Activated T-cell treated with anti-CD3 and anti-CD28 coated beads, Interleukin-2, amount 50 U/mL, for 48 hours (primary cell): ENCODE results near the gene MSRB1.
"Not testable (repeated sequence)": the region's sequence is repeated elsewhere in the genome, so short reads cannot be mapped to it uniquely, and the experiment has no call there.

Experiments
- DNase-seq, 2 experiments: peaks; one replicate each; pipeline ENCODE4 v3.0.0-alpha.2; 2020

The MSRB1 gene

DNA sequence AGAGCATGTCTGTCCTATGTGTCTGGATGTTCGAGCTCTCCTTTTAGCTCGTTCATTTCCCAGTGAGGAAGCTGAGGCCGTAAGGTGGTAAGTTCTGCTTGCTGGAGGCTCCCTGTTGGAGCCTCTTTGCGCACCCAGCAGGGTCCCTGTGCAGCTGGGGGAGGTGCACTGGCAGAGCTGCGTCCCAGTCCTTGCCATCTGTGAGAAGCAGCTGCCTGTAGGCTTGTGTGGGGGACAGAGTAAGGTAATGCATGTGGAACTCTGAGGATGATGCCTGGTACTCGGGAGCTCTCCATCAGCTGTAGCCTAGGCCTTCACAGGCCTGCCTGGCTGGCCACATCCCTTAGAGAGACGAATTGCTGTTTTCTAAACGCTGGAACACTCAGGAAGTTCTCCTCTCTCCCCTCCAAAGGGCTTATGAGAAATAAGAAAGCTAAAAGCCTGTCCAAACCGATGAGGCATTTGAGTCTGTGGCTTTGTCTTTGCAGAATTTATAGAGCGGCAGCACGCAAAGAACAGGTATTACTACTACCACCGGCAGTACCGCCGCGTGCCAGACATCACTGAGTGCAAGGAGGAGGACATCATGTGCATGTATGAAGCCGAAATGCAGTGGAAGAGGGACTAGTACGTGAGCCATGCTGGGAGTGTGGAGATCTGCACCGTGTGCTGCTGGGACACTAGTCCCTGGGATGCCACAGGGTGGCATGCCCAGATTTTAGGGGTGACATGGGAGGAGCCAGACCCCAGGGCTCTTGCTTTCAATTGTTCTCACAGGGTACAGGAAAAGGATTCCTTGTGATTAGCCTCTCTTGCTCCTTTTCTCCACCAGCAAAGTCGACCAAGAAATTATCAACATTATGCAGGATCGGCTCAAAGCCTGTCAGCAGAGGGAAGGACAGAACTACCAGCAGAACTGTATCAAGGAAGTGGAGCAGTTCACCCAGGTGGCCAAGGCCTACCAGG is 17.9 kb upstream of the MSRB1 start:
- peak; percentile 82 to 83 for DNase-seq

DNA sequence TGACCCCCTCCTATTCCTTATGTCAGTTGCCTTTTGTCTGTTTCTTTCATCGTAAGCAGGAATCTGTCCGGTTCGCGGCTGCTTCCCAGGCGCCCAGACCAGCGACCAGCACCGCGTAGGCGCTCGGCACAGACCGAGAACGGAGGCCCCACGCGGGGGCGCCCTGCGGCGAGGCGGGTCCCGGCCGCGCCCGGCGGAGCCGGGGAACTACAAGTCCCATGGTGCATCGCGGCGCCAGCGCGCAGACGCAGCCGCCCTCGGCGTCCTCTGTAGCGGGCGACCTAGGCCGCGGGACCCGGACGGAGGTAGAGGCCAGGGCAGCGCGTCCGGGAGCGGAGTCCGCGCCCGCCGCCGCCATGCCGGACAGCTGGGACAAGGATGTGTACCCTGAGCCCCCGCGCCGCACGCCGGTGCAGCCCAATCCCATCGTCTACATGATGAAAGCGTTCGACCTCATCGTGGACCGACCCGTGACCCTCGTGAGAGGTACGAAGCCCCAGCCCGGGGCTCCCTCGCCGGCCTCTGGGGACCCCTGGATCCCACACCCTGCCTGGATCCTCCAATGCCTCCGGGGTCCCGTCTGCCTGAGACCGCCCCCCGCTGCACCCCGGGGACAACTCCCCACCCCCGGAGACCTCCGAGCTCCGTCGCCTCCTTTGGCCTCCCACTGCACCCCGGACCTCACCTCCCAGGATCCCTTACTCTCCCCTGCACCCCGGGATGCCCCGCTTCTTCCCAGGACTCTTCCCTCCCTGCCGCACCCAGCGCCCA is 16.5 kb upstream of the MSRB1 start, which contains the start of gene NDUFB10:
Gene NDUFB10, plus strand, starts transcription at position 270 of the 771 bp plus-strand sequence. Its CDS starts 87 bp downstream, at position 357.
- peak; percentile 94 to 97 for DNase-seq

DNA sequence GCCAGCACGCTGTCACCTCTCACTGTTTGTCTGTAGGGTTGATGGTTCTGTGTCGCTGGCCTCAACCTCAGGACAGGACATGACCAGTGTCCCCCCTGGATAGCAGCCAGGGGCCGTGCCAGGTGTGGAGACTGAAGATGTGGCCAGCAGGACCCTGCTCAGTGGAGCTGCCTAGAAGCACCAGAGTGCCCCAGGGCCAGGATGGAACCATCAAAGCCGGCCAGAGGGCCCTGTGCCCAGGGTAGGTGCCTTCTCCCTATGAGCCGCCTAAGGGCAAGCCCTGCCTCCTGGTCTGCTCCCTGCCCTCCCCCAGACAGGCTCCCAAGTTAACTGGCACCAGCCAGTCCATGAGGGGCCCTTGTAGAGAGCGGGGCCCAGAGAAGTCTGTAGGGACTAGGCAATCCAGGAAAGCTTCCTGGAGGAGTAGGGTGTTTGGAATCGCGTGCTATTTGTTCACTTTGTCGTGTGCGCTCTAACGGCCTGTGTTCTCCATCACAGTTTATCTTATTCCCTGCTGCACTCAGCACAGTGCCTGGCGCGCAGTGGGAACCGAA is 15.8 kb upstream of the MSRB1 start:
- no peak for DNase-seq

- DNase-seq: not testable (repeated sequence)
Observed at GRCh38 chr16:1958143-1958491, 15.1 kb upstream of the MSRB1 start.

GRCh38 chr16:1957434-1958142 is 14.6 kb upstream of the MSRB1 start:
- not testable (repeated sequence) for DNase-seq

GRCh38 chr16:1953734-1954133 is 10.7 kb upstream of the MSRB1 start:
- DNase-seq: no peak

GRCh38 chr16:1950559-1950958 is 7.6 kb upstream of the MSRB1 start:
- no peak for DNase-seq

- DNase-seq: no peak
Observed at GRCh38 chr16:1950047-1950446, 7.0 kb upstream of the MSRB1 start.

- DNase-seq: no peak
Observed at GRCh38 chr16:1949507-1949906, 6.5 kb upstream of the MSRB1 start.

DNA sequence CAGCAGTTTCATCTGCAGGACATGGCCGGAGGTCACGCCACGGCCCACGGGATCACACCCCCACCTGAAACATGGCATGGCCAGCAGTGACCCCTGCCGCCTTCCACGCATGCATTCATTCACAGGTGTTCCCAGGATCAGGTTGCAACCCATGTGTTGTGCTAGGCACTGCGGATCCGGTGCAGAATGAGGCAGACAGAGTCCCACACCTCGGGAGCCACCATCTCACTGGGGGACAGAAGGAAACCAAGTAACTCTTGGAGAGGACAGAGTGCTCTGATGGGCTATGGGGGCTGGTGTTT is 4.3 kb upstream of the MSRB1 start:
- DNase-seq: no peak

GRCh38 chr16:1946495-1947368 is 3.7 kb upstream of the MSRB1 start:
- no peak for DNase-seq

DNA sequence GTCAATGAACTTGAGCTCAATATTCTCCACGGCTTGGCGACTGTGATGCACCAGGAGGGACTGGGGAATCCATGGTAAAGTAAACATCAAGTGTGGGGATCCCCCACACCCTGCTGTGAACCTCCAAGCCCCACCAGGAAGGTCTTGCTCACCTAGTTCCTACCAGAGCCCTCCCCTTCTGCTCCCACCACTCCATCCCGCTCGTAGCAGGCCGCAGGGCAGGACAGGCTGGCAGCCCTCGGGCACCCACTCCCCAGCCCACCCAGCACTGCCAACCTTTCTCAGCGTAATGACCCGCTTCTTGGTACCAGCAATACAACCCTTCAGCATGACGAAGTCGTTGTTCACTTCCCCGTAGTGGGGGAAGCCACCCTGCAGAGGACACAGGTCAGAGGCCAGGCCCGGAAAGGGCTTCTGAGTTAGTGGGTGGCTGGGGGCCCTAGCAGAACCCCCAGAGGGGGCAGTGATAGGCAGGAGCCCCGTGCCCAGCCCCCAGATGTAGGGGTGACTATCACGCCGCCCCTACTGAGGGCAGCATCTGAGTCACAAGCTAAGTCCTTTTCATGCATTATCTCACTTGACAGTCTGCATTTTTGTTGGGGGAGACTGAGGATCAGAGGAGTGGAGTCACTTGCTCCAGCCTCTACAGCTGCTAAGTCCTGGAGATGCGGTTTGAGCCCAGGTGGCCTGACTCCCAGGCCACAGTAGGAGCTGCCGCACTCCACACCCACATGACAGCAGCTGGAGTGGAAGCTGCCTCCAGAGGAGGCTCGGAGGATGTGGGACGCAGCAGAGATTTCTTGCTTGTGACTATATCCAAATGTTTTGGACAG is 2.8 kb upstream of the MSRB1 start:
- DNase-seq: no peak

DNA sequence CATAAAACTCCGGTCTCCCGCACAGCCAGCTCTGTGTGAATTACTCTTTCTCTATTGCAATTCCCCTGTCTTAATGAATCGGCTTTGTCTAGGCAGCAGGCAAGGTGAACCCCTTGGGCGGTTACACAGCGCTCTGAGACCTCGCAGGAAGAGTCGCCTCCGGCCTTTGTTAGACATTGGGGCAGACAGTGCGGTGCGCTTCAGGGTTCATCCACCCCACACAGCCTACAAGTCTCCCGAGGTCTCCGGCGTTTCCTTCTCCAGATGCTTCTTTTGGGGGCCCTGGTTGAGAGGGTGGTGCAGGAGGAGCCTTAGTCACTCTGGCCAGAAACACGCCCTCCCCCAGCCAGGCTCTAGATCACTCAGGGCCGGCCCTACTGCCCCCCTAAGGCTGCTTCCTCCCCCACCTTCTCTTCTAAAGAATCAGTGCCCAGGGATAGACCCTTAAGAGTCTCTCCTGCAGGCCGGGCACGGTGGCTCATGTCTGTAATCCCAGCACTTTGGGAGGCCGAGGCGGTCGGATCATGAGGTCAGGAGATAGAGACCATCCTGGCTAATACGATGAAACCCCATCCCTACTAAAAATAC is 1.7 kb upstream of the MSRB1 start:
- no peak for DNase-seq

DNA sequence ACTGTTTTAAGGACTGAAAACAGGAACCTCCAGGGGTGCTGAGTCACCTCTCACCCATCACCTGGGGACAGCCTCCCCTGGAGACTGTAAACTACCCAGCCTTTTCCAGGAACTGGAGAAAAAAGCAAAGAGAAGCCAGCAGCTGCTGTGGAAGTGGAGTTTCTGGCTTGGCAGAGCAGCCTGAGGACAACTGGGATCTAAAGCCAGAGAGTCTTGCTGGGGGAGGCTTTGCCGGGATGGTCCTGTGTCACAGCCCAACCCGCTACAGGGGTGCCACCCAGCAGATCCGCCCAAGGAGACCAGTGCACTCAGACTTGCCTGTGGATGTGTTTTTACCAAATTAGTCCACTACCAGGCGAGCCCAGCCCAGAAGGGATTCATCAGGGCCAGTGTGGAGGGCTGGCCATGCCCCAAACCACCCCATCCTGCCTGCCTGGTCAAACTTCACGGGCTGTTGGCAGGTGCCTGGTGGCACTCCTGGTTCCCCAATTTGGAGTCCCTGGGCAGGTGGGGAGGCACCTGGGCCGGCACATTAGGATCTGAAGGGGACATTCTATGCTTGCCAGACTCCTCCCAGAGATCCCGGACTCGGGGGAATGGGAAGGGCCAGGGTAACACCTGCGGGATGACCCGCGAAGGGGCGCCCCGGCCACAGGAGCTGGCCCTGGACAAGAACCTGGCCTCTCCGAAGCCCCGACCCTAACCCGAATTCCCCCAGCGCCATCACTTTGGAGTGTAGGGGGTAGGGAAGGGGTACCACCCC is 771 bp downstream of the MSRB1 start:
- DNase-seq: peak; percentile 45 to 48

DNA sequence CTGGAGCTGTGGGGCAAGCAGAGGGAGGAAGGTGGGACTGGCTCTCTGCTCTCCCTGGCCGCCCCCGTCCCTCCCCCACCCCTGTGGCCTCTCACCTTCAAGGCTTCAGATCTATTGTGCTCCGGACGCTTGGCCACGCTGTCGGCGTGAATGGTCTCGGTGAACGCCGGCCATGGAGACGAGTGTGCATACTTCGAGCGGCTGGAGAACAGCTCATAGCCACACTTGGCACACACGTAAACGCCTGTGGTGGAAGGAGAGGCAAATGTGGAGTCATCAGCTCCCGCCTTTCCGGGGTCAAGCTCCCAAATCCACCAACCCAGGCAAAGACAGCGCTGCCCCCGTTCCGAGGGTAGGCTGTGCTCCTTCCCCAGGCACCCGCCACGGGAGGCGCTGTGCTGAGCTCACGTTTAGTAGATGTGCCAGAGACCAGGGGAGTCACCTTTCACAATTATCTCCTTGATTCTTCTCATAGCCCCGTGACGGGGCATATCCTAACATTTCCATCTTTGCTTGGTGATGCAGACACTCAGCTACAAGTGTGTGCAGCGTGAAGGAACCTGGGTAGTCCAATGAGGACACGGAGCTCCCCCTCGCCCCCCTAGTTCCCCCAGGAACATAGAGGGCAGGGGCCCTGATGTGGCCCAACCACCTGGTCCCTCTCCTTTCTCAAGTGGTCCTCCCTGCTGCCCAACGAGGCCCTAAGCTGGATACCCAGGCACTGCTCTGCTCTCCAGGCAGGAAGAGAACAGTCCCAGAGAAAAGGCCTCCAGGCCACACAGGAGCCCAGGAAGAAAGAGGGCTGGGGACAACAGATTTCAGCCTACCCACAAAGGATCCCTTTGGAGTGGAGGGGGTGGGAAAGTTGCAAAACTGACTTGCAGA is 1.6 kb downstream of the MSRB1 start:
- no peak for DNase-seq

- DNase-seq: no peak
Observed at GRCh38 chr16:1940273-1941161, 2.5 kb downstream of the MSRB1 start.

DNA sequence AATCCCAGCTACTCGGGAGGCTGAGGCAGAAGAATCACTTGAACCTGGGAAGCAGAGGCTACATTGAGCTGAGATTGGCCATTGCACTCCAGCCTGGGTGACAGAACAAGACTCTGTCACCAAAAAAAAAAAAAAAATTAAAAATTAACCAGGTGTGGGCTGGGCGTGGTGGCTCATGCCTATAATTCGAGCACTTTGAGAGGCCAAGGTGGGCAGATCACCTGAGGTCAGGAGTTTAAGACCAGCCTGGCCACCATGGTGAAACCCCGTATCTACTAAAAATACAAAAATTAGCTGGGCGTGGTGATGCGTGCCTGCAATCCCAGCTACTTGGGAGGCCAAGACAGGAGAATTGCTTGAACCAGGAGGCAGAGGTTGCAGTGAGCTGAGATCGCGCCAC is 3.2 kb downstream of the MSRB1 start:
- not testable (repeated sequence) for DNase-seq

DNA sequence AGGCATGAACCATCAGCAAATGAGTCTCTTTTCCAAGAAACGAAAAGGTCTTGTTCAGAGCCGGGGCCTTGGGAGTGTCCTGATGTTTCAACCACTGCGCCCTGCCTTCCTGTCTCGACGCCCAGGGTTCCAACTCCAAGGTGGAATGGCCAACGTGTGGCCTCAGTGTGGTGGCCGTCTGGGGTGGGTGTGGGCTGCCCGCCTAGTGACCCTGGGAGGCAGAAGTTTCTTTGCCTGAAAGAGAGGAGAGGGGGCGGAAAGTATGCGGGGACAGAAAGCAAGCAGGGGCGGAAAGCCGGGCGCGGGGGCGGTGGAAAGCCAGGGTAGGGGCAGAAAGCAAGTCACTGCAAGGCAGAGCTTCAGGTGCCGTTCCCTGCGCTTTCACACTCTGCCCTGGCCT is 4.1 kb downstream of the MSRB1 start:
- no peak for DNase-seq
